Activated CD8-positive, alpha-beta T cell treated with anti-CD3 and anti-CD28 coated beads, Interleukin-2, amount 10 ng/mL, durations not matched to agents 7 days and 5 days (primary cell): Measurements from ENCODE around the gene NKX2-3. TPM values are rescaled to one million over a fixed set of nuclear protein-coding genes. Genes with fewer than 3 reads are reported as not detected.

Experiments used
- ATAC-seq: fragments of 150-1000 bp; cut with Tn5 transposase; one replicate; pipeline ENCODE4 v1.10.0; 2021; ENCODE audit warnings: moderate library complexity
- CTCF ChIA-PET: fragments of 350-600 bp; sonication (Branson Sonifier 250); formaldehyde crosslinking; loops from one replicate; lab custom pipeline; 2021; ENCODE audit warnings: antibody characterized with exemption; lab: Charles Lee
- POLR2A ChIA-PET: fragments of 350-600 bp; sonication (Branson Sonifier 250); formaldehyde crosslinking; loops from one replicate; lab custom pipeline; 2021; ENCODE audit warnings: antibody characterized with exemption; lab: Charles Lee
- DNase-seq: peaks from one replicate; pipeline ENCODE4 v3.0.0-alpha.2; 2020
- H3K27ac Mint-ChIP-seq: one replicate; pipeline ENCODE4 v1.8.0; 2021; ENCODE audit warnings: mild to moderate bottlenecking, mixed read lengths
- H3K27me3 Mint-ChIP-seq: one replicate; pipeline ENCODE4 v1.8.0; 2021; ENCODE audit warnings: low read depth, mixed read lengths
- H3K36me3 Mint-ChIP-seq: one replicate; pipeline ENCODE4 v1.8.0; 2021; ENCODE audit warnings: low read depth, mixed read lengths
- H3K4me1 Mint-ChIP-seq: one replicate; pipeline ENCODE4 v1.8.0; 2021; ENCODE audit warnings: low read depth, mixed read lengths
- H3K4me3 Mint-ChIP-seq: one replicate; pipeline ENCODE4 v1.8.0; 2021; ENCODE audit warnings: mild to moderate bottlenecking, mixed read lengths
- H3K9me3 Mint-ChIP-seq: one replicate; pipeline ENCODE4 v1.8.0; 2022; ENCODE audit warnings: mixed read lengths; ENCODE audit not compliant: insufficient read depth
- total RNA-seq, 2 experiments: library from RNA; stranded (reverse); gene quantifications; one replicate each; pipeline ENCODE4 v1.2.3, GENCODE V29; 2021

NKX2-3 gene
- total RNA-seq, 2 experiments from 2014 or later = not detected

- ATAC-seq (no peak), DNase-seq (no peak)
- no peak overlapping the region for H3K27ac Mint-ChIP-seq
- ChIA-PET POLR2A (no interaction called here), CTCF (interaction anchor here (0.7 kb wide), 1 partner anchor 1096 kb away, joined by 3 read pairs; no protein-coding TSS in a partner anchor)
- H3K9me3 Mint-ChIP-seq = no peaks in the 10 kb centered on the region
- peaks cover 2% of the 10 kb centered on the region for H3K4me1 Mint-ChIP-seq
- no peaks in the 10 kb centered on the region for H3K36me3 Mint-ChIP-seq
- H3K4me3 Mint-ChIP-seq = no peak overlapping the region
- peaks cover 60% of the 10 kb centered on the region for H3K27me3 Mint-ChIP-seq
Observed at GRCh38 chr10:99520847-99521764, 11.6 kb upstream of the NKX2-3 start.

DNA sequence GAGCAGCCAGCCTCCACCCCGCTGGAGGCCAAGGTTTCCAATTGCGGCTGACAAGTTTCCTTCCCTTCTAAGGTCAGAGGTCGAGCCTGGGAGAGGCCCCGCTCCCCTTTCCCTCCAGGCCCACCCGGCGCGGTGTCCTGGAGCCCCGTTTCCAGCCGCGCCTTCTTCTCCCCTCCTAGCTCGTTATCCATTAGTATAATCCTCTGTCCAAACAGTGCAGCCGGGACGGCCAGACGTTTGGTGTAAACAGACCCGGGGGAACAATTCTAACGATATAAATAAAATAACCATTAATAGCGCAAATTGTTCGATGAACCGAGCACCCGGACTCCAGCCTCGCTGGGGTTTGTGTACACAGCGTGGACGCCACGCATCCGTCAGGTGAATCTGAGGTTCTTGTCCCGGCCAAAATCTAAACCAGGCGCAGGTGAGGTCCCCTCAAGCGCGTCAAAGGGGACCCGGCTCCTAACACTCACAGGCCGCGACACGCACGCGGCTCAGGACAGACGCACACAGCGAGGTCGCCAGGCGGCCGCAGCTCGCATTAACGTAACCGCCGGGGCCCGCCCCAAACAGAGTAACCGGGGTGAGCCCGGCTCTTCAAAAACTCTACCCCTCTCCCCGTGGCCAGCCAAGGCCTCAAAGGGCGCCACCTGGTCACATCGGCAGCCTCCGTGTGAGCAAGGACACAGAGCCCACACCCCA is 10.8 kb upstream of the NKX2-3 start:
- CTCF ChIA-PET = no interaction called here
- Mint-ChIP-seq H3K36me3 (no peaks in the 10 kb centered on the region), H3K4me1 (peaks cover 2% of the 10 kb centered on the region), H3K9me3 (no peaks in the 10 kb centered on the region), H3K4me3 (no peak overlapping the region), H3K27me3 (peaks cover 65% of the 10 kb centered on the region), H3K27ac (no peak overlapping the region)
- DNase-seq = no peak
- POLR2A ChIA-PET = no interaction called here
- no peak for ATAC-seq

DNA sequence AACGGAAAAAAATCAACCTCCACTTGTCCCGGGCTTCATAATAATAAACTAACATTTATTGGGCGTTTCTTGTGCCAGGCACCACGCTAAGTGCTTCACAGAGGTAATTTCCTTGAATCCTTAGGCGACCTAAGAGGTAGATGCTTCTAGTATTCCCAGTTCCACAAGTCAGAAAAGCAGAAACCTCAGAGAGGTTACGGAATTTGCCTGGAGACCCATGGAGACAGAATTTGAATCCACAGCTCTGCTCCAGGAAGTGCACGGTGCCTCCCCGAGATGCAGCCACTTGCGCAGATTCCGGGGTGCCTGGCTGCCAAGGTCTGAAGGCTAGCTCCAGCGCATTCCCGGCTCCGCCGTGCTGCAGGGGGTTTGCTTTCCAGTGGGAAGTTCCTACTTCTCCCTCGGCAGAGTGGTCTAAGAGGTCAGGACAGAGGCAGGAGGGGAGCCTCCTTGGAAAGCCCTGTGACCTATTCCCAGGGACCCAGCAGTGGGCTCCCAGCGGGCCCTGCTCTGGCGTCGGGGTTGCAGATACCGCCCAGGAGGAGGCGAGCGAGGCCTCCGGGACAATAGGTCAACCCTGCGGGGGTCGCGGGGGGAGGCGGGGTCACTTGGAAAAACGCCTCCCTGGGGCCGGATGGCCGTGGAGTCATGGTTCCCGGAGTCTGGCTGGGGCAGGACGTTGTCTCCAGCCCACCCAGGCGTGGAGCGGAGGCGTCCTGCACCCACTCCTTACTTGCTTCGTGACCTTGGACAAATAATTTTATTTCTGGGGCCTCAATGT is 10.1 kb upstream of the NKX2-3 start:
- DNase-seq = no peak
- POLR2A ChIA-PET = no interaction called here
- no peak overlapping the region for H3K27ac Mint-ChIP-seq
- no peaks in the 10 kb centered on the region for H3K9me3 Mint-ChIP-seq
- CTCF ChIA-PET = no interaction called here
- no peaks in the 10 kb centered on the region for H3K36me3 Mint-ChIP-seq
- ATAC-seq = no peak
- peak overlapping the region; percentile 60 for H3K4me3 Mint-ChIP-seq
- peaks cover 60% of the 10 kb centered on the region for H3K27me3 Mint-ChIP-seq
- peaks cover 2% of the 10 kb centered on the region for H3K4me1 Mint-ChIP-seq

- POLR2A ChIA-PET = no interaction called here
- Mint-ChIP-seq H3K27me3 (peaks cover 61% of the 10 kb centered on the region), H3K4me3 (peak overlapping the region; percentile 60), H3K27ac (peak overlapping the region; percentile 39), H3K9me3 (no peaks in the 10 kb centered on the region), H3K4me1 (peaks cover 8% of the 10 kb centered on the region), H3K36me3 (no peaks in the 10 kb centered on the region)
- DNase-seq = no peak
- no peak for ATAC-seq
- CTCF ChIA-PET = no interaction called here
Observed at GRCh38 chr10:99523251-99523773, 9.4 kb upstream of the NKX2-3 start.

DNA sequence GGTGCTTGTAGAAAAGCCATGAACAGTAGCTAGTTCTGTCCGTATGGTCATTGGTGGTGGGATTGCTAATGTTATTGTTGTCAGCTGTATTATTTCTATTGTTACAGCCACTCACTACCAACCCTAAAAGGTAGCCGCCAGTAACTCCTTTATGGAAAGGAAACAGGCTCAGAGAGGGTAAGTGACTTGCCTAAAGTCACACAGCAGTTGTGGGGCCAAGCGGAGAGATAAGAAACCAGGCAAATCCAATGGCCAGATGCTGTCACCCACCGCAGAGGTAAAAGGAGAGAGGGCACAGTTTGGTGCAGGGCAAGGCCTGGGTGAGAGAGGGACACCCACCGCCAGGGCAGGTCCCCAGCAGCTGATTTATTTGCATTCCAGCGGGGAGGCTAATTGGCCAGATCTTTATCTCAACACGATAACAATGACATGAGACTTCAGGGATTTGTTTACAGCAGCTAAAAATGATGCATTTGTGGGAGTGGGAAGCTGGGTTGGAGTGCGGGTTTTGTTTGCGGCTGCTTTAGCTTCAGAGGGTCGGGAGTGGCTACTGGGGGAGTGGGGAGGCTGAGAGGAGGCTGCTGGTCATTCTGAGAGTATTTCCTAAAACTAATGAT is 8.6 kb upstream of the NKX2-3 start:
- ATAC-seq = no peak
- Mint-ChIP-seq H3K27me3 (peaks cover 63% of the 10 kb centered on the region), H3K36me3 (no peaks in the 10 kb centered on the region), H3K27ac (no peak overlapping the region), H3K4me3 (no peak overlapping the region), H3K9me3 (no peaks in the 10 kb centered on the region), H3K4me1 (peaks cover 11% of the 10 kb centered on the region)
- POLR2A ChIA-PET = no interaction called here
- CTCF ChIA-PET = no interaction called here
- DNase-seq = no peak

- ATAC-seq (no peak), DNase-seq (no peak)
- Mint-ChIP-seq H3K36me3 (peaks cover under 1% of the 10 kb centered on the region), H3K4me3 (no peak overlapping the region), H3K4me1 (peaks cover 18% of the 10 kb centered on the region), H3K27ac (no peak overlapping the region), H3K9me3 (no peaks in the 10 kb centered on the region), H3K27me3 (peaks cover 62% of the 10 kb centered on the region)
- CTCF ChIA-PET = no interaction called here
- POLR2A ChIA-PET = no interaction called here
Observed at GRCh38 chr10:99524736-99525380, 7.9 kb upstream of the NKX2-3 start.

- Mint-ChIP-seq H3K27ac (no peak overlapping the region), H3K4me3 (no peak overlapping the region), H3K27me3 (peaks cover 63% of the 10 kb centered on the region), H3K4me1 (peaks cover 26% of the 10 kb centered on the region), H3K9me3 (no peaks in the 10 kb centered on the region), H3K36me3 (peaks cover 6% of the 10 kb centered on the region)
- DNase-seq (no peak), ATAC-seq (no peak)
- ChIA-PET CTCF (interaction anchor here (1.4 kb wide), 1 partner anchor 100 kb away, joined by 4 read pairs; no protein-coding TSS in a partner anchor), POLR2A (no interaction called here)
Observed at GRCh38 chr10:99525897-99526296, 6.8 kb upstream of the NKX2-3 start.

DNA sequence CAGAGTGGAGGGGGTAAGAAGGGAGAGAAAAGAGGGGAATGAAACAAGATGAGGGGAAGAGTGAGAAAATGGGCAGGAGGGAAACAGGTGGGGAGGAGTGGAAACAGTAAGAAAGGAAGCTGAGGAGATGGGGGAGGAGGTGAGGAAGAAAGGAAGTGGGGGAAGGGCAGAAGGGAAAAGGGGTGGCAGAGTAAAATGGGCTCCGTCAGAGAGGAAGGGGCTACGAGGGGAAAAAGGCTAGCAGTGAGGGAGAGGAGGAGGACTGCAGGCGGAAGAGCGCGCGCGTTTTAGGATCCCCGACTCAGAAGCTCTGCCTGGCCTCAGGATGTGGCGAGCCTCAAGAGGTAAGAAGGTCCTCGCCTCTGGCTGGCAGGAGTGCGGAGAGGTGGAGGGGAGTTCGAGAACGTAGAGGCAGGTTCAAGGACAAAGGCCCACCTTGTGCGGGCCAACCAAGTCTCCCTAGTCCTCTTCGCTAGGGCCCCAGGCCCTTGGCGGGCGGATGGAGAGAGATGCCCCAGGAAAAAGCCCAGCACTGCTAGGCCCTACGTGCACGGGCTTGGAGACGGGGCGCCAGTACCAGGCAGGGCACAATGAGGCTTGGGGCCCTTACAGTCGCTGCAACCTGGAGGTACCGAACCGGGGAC is 5.8 kb upstream of the NKX2-3 start:
- H3K27me3 Mint-ChIP-seq = peaks cover 72% of the 10 kb centered on the region
- H3K27ac Mint-ChIP-seq = no peak overlapping the region
- CTCF ChIA-PET = interaction anchor here (1.4 kb wide), 1 partner anchor 98 kb away, joined by 4 read pairs; no protein-coding TSS in a partner anchor
- peaks cover 30% of the 10 kb centered on the region for H3K4me1 Mint-ChIP-seq
- no peak overlapping the region for H3K4me3 Mint-ChIP-seq
- DNase-seq = no peak
- POLR2A ChIA-PET = no interaction called here
- ATAC-seq = no peak
- H3K36me3 Mint-ChIP-seq = peaks cover 6% of the 10 kb centered on the region
- H3K9me3 Mint-ChIP-seq = no peaks in the 10 kb centered on the region

DNA sequence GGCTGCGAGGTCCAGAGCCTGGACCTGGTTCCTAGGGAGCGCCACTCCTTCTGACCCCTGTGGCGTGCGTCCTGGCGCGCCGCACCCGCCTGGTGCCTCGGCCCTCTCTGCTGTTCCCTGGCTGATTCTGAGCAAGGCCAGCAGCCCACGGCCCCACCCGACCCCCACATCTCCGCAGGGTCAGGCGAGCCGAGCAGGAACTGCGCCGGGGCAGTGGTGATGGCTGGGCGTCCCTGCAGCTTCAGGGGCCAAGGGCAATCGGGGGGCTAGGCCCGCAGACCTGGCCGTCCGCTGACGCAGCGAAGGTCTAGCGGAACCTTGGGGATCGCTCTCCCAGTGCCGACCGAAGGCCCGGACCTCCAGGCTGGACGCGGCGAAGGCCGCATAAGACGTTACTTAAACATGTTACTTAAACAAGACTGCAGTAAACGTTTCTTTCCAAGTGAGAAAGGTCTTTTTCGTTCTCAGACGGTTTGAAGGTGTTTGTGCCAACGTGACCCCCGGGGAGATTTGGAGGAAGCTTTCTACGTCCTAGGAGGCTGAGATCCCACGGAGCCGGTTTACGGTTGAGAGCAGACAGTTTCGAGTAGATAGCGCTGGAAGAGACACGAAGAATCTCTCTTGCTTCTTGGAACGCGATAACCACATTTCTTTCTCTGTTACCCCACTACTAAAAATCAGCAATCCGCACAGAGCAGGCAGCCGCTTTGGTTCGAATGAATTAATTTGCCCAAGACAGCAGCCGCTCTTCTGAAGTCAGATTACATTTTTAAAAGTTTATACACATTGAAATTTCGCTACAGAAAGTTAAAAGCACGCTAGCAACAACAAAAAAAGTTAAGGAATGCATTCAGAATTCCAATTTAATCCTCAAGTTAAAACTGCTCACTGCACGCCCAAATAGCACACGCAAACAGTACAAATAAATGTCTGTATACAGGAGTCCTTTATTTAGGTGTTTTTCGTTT is 4.9 kb upstream of the NKX2-3 start:
- ChIA-PET CTCF (interaction anchor here (0.9 kb wide), 1 partner anchor 18 kb away, joined by 3 read pairs; no protein-coding TSS in a partner anchor), POLR2A (no interaction called here)
- H3K27me3 Mint-ChIP-seq = peaks cover 77% of the 10 kb centered on the region

More for the DNA sequence above, 4.9 kb upstream of the NKX2-3 start:
- H3K36me3 Mint-ChIP-seq = peaks cover 6% of the 10 kb centered on the region
- DNase-seq (no peak), ATAC-seq (no peak)
- no peak overlapping the region for H3K4me3 Mint-ChIP-seq
- peaks cover 39% of the 10 kb centered on the region for H3K4me1 Mint-ChIP-seq
- H3K9me3 Mint-ChIP-seq = no peaks in the 10 kb centered on the region
- no peak overlapping the region for H3K27ac Mint-ChIP-seq
